ENCODE results near the gene RBM38.
"Not testable (repeated sequence)": the region's sequence is repeated elsewhere in the genome, so short reads cannot be mapped to it uniquely, and the experiment has no call there.

The RBM38 gene

DNA sequence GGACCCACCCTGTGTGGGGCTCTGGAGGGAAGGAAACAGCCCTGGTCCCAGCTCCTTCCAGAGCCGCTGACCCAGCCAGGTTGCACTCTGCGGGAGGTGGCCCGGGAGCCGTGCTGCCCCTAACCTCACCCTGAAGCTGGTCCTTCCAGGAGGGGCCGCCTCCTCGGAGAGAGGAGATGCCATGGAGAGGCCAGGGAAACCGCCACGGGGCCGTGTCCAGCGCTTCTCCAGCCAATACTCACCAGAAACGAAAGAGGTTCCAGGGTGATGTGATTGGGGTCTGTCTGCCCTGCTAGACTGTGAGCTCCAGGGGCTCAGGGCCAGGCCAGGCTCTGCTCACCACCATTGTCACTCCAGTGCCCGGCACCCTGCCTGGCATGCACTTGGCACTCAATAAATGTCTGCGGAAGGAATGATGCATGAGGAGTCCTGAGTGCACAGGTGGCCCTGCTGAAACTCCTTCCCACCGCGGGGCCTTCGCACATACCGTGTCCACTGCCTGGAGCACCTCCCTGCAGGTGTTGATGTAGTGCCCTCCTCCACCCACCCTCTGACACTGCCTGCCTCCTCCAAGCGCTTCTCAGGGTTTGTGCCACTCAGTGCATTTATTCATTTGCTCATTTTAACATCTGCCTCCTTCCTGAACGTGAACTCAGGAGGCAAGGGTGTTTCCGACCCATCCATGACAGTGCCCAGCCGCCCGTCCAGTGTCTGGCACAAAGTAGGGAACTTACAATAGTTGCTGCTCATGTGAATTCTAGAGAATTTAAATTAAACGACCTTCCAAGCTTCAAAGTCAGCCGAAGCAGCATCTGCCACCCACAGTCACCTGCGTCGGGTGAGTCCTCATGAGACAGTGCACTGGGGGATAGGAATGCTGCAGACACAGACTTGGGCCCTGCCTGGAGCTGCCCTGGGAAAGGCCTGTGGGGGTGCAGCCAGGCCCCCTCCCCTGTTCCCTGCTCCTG, 30.3 kb downstream of the RBM38 start:
- DNase-seq, result no peak

DNA sequence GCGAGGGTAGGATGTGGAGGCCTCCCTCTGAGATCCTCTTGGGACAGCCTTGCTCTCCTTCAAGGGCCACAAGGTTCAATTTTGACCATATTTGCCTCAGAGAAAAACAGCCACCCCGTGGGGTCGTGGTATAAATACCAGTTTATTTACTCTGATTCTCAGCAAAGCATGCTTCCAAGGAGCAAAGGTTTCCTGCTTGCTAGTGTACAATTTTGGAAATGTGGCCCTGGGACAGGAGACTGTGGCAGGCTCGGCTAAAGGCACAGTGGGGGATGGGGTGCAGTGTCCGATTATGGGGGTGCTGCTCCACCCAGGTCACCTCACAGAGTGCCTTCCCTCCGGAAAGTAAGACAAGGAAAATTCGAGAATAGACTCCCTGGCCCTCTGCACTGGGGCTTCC, 31.1 kb downstream of the RBM38 start:
- no peak for DNase-seq

DNA sequence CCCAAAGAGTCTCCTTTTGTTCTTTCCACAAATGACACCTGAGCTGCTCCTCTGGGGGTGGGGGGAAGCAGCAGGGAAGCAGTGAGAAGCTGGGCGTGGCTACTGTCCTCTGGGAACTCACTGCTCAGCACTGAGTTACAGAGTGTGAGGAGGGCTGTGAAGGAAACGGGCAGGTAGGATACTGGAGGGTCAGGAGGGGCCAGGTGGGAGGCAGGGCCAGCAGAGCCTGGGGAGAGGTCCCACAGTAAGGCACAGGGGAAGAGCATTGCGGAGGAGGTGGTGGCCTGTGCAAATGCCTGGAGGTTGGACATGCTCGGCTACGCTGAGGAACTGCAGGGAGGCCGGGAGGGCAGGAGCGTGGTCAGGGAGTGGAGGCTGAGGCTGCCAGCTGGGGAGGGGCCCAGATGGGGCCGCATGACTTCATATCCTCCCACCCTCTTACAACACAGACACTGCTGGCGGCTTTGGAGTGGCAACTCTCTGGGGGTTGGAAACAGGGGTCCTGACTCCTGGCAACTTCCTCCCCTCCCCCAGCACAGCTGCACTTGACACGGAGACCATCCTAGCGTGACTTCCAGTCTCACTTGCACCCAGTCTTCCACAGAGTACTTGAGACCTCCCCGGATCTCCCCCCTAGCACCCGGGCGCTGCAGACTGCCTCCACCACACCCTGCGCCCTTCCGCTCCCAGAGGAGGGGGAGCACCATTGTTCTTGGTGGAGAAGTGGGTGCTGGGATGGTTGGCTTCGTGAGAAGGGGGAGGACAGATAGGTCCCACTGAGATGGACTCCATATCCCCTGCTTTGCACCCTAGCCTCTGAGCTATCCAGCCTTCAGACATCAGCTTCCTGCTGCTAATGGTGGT, 34.2 kb downstream of the RBM38 start:
- DNase-seq, result no peak

DNA sequence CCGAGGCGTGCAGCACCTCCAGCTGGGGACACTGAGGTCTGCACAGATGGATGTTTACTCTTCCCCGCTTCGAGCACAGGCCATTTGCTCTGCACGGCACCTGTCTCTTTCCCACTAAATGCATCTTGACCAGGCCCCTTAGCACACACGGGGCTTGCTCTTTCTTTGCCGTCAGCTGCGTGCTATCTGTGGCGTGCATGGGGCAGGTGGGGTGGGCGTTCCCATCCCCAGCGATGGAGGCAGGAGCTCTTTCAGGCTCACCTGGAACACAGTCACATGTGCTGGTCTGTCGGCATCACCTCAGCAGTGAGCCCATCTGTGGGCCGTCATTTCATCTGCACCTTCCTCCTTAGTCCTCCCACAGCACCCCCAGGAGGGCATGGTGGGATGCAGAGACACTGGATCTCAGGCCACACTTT, 35.1 kb downstream of the RBM38 start:
- peak; percentile 59 for DNase-seq

DNA sequence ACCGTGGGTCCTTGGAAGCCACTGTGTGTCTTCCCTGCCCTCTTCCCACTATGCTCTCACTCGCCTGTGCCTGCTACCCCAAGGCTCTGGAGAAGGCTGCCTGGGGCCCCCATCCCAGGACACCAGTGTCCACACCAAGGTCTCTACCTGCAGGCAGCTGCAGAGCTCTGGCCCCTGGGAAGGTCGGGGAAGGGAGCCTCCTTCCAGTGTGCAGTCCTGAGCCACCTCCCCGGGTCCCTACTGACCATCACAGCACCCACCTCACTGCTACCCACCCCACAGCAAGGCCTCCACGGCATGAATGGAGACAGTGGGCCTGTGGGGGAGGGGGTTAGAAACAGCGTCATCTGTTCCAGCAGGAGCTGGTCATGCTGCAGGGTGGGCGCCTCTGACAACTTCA, 35.6 kb downstream of the RBM38 start:
- DNase-seq, result no peak

DNA sequence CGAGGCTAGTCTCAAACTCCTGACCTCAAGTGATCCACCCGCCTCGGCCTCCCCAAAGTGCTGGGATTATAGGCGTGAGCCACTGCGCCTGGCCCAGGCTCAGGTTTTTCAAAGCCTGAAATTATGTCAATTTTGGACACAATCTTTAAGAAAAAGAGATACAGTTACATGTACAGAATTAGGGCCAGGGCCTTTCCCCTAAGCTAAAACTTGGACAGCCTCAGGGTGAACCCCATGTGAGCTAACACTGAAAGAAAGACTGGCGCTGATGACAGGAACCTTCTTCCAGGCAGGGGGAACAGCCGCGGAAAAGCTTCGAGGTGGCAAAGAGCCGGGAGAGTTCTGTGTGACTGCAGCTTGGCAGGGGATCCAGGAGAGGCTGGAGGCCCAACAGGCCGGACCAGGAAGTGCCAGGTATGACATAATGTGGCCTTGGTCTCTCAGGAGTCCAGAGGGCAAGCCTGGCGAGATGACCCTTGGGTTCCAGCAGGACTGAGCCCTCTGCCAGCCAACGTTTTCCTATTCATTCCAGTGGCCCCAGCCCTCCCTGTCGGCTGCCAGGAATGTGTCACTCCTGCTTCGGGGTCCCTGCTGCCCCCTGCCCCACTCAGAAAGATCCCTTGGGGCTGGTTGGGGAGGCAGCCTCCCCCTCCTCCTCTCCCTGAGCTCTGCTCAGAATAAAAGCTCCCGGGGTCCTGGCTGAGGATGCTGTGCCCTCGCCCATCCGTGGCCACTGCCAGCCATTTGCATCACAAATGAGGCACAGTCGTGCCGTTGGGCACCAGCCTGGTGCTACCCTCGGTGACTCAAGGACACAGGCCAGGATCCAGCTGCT, 37.3 kb downstream of the RBM38 start:
- DNase-seq, result no peak

DNA sequence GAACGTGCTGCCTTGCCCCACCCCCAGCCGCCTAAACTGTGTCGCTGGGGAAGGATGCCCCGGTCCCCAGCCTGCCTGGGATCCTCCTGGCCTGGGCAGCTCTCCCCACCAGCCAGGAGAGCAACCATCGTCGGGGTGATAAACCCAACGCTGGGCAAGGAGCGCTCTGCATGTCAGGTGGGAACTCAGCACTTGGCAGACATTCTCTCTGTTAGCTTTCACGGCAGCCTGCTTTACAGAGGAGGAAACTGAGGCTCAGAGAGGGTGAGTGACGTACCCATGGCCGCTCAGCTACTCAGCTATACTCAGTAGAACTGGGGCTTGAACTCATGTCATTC, 37.9 kb downstream of the RBM38 start:
- DNase-seq, result no peak

DNA sequence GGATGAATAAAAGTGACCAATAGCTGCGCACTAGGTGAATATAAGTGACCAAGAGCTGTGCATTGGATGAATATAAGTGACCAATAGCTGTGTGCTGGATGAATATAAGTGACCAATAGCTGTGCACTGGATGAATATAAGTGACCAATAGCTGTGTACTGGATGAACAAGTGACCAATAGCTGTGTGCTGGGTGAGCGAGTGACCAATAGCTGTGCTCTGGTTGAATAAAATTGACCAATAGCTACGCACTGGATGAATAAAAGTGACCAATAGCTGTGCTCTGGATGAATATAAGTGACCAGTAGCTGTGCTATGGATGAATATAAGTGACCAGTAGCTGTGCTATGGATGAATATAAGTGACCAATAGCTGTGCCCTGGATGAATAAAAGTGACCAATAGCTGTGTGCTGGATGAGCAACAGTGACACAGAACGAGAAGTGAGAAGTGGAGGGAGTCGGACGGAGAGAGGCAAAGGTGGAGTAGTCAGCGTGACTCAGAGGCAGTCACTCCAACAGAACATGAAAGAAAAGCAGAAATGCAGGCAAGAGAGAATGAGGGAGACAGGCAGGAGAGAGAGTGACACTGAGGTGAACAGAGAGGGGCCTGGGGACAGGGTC, 38.5 kb downstream of the RBM38 start:
- no peak for DNase-seq

DNA sequence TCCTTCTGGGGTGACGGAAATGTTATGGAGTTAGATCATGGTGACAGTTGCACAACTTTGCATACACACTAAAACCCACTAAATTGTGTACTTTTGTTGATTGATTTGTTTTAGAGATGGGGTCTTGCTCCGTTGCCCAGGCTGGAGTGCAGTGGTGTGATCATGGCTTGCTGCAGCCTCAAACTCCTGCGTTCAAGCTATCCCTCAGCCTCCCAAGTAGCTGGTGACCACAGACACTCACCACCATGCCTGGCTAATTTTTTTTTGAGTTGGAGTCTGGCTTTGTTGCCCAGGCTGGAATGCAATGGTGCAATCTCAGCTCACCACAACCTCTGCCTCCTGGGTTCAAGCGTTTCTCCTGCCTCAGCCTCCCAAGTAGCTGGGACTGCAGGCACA, 39.0 kb downstream of the RBM38 start:
- not testable (repeated sequence) for DNase-seq

DNA sequence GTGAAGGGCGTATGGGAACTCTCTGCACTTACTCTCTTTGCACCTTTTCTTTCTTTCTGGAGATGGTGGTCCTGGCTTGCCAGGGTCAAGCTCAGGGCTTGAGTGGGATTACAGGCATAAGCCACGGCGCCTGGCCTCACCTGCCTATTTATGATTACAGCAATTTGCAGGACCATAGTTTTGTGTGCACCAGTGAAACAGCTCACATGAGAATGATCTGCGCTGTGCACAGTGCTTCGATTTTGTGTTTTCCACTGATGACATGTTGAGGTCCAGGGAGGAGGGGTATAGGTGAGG, 40.3 kb downstream of the RBM38 start:
- DNase-seq, result no peak

DNA sequence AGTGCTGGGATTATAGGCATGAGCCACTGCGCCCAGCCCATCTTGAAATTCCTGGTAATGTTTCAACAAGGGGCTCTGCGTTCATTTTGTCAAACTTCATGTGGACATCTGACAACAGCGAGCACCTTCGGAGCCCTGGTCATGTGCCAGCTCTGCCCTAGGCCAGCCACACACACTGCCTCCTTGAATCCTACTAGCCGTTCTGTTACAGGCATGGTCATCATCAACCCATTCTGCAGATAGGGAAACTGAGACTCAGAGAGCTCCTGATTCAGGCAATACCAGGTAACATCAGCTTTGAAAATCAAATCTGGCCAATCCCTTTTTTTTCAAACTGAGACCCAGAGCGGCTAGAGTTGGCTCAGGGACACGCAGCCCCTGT, 41.3 kb downstream of the RBM38 start:
- no peak for DNase-seq

DNA sequence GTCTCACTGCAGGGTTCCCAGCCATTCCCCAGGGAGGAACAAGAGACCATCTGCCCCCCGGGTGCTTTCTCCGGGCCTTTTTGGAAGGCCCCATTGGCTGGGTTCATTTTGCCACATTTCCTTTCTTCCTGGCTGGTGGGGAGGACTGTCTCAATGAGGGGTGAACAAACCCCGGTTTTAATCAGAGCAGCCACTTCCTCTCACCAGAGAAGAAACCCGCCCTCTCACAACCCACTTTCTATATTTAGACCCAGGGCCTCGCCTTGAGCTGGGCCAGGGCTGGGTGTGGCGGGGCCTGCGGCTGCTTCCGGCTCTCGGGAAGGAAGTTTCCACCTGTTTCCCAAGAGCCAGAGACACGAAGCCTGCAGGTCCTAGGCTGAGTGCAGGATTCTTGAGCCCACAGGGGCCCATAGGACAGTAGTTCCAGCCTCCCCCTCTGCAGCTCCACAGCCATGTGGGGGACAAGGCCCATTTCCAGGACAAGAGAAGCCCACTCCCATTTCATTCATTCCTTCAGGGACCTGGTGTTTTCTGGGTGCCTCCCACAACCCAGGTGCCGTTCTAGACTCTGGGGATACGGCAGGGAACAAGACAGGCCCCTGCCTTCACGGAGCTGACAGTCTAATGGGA, 41.8 kb downstream of the RBM38 start:
- DNase-seq, result no peak

DNA sequence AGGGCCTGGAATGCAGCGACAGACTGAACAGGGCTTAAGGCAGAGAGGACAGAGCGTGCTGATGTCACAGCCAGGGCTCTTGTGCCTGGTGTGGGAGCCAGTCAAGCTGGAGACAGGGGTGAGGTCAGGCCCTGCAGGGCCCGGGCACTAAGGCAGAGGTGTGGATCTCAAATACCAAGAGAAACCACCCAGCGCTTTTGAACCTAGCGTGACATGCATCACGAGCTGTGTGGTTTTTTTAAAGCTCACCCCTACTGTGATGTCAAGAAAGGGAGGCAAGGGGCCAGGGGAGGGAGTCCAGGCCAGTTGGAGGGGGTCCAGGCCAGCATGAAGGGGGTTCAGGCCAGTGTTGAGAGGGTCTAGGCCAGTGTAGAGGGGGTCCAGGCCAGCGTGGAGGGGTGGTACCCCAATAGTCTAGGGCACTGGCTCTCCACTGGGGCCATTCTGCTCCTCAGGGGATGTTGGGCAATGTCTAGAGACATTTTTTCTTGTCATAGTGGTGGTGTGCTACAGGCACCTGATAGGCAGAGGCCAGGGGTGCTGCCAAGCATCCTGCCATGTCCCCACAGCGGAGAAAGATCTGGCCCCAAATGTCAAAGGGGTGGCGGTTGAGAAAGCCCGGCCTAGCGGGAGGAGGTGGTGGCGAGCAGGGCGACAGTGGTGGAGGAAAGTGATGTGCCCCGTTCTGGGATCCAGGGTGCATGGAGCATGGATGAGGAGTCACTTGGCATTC, 42.6 kb downstream of the RBM38 start:
- DNase-seq, result no peak

DNA sequence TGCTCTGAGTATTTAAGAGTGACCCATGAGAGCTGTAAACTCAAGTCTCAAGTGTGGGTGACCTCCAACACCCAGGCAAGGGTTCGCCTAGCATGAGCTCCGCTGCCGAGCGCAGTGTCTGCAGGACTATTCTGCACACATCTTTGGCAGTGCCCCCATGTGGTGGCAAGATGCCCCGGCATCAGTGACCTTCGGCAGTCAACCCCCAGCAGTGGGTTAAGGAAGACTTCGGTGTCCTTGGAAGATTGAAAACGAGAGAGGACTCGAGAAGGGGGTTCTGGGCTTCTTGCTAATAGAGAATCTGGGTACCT, 43.1 kb downstream of the RBM38 start:
- no peak for DNase-seq

DNA sequence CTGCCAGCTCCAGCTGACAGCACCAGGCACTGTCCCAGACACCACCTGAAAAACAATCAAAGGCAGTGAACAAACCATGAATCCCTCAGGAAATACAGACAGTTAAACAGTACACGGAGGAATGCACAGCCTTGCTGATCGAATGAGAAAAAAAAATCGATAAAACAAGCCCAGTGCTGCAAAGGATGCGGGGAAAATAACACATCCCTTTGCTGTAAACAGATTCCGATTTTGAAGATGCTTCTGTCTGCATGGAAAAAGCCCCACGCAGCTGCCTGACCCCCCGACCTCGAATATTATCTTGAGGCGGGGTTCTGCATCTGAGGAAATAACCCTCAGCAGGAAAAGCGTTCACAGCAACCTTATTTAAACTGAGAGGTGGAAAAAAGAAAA, 43.9 kb downstream of the RBM38 start:
- no peak for DNase-seq

DNA sequence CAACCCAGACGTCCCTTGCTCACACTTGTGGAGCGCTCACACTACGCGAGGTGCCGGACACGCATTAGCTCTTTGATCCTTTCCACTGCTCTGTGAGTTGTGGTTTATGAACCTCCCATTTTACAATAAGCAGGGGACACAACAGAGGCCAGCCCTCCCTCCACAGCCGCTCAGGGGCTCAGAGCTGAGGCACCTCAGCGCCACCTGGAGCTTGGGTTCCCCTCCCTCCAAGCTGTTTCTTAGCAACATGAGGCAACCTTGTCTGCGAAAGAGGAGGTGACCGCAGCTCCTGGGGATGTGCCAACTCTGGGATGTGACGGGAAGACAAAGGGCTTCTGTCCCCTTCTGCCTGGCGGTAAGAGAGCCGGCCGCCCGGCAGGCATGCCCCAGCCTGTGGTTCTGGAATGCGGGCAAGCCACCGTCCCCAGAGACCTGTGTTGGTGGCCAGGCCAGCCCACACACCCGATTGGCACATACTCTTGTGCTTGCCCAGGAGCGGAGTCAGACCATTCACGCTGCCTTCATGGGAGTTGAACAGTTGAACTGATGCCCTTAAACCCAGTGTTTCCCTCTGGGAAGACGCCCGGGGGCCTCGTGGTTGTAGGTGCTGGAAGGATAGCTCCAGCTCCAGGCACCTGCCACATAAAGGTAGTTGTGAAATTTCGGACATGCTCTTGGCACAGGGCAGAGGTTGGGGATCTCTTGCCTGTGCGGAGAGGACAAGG, 44.5 kb downstream of the RBM38 start:
- peak; percentile 78 for DNase-seq

DNA sequence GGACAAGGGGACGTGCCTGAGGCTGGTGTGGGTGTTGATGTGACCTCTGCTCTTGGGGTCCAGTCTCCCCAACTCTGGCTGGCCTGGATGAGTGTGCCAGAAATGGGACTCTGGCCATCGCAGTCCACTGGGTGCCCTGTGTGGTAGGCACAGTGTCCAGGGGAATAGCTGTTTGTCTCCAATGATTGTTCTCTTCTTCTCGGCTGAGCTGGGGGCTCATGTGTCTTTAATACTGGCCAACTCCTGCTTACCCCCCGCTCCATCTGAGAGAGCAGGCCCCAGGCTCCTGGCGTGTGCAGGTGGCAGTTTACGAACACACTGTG, 45.0 kb downstream of the RBM38 start:
- no peak for DNase-seq

DNA sequence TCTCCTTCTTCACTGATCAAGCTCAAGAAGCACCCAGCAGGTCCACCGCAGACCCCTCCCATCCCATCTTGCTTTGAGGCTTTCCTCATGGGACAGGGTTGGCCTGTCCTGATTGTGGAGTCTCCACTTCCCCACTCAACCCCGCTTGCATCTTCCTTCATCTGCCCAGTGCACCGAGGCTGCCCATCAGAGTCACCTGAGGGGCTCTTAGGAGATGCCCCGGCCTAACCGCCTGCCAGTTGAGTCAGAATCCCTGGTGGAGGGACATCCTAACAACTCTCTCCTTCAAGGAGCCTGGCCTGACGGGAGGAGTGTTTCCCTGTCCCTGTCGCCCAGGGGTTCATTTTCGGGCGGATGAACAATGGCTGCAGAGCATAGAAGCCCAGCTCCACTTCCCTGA, 46.1 kb downstream of the RBM38 start:
- no peak for DNase-seq

DNA sequence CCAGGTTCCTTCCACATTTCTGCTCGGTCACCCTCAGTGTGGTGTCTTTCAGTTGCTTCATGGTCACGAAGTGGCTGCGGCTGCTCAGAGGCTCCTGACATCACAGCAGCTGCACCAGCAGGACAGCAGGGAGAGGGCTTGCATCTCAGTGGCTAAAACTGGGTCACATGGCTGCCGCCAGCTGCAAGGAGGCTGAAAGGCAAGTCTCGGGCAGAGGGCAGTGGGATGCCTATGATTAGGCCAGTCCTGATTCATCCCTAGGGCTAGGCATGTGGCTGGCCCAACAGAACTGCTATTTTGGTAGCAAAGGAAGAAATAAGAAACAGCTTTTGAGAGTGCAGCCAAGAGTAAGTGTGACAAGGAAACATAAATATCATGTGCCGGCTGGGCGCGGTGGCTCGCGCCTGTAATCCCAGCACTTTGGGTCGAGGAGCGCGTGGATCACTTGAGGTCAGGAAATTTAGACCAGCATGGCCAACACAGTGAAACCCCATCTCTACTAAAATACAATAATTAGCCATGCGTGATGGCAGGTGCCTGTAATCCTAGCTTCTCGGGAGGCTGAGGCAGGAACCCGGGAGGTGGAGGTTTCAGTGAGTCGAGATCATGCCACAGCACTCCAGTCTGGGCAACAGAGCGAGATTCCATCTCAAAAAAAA, 46.6 kb downstream of the RBM38 start:
- no peak for DNase-seq

DNA sequence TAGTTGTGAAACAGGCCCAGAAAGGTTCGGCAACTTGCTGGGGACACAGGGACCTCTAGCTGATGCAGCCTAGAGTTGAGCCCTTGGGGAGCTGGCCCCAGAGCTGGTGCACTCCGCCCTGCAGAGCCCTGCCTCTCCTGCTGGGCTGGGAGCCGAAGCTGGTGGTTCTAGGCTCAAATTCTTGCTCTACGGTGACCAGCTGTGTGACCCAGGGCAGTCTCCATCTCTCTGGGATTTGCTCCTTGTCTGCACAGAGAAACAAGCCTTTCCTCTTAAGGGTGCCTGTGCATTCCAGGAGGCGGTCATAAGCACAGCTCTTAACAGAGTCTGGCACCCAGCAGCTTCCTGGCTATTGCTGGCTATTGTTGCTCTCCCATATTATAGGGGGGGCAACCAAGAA, 47.4 kb downstream of the RBM38 start:
- DNase-seq, result no peak

DNA sequence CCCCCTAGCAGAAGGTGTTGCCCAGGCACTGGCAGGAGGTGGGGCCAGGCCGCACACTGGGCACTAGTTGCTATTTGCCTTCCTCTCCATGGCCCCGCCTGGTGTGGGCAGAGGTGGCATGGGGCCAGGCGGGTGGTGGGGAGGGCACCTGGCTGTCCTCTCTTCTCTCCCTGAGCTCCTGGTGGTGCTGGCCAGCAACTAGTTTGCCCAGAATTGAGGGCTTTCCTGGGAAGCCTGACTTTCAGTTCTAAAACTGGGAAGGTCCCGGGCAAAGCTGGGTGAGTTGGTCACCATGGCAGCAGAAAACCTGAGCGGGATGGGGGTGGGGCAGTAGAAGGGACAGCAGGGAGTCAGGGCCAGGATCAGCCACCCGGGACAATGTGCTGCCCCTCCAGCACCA, 48.2 kb downstream of the RBM38 start:
- no peak for DNase-seq
